HepG2 (cell line): Measurements from ENCODE around the gene ZNF628. TPM values are rescaled to one million over a fixed set of nuclear protein-coding genes. Genes with fewer than 3 reads are reported as not detected.

Experiments used
- GABPB1 ChIP-seq: IDR thresholded peaks from 2 replicates; pipeline ENCODE4 v1.6.1; 2016; ENCODE audit warnings: mild to moderate bottlenecking, missing genetic modification reagents, moderate library complexity, missing compliant biosample characterization
- GZF1 ChIP-seq: sonication (generic); formaldehyde crosslinking; IDR thresholded peaks from 2 replicates; pipeline ENCODE4 v1.5.1; 2020; ENCODE audit warnings: mild to moderate bottlenecking, missing genetic modification reagents
- HOXA5 ChIP-seq: sonication (generic); formaldehyde crosslinking; IDR thresholded peaks from 2 replicates; pipeline ENCODE4 v1.4.0; 2020; ENCODE audit warnings: missing genetic modification reagents
- HOXD1 ChIP-seq: sonication (generic); formaldehyde crosslinking; IDR thresholded peaks from 2 replicates; pipeline ENCODE4 v1.5.0; 2020; ENCODE audit warnings: missing genetic modification reagents
- JUN ChIP-seq: sonication (generic); formaldehyde crosslinking; IDR thresholded peaks from 2 replicates; pipeline ENCODE4 v1.4.0; 2020; ENCODE audit warnings: mild to moderate bottlenecking, missing genetic modification reagents
- LCORL ChIP-seq, 2 experiments: fragments of 450-650 bp in 1 of 2; sonication (generic) in 1 of 2; formaldehyde crosslinking in 1 of 2; IDR thresholded peaks; 2 replicates each; pipeline versions ENCODE4 v1.5.0 to v1.6.1; 2017 to 2020; ENCODE audit warnings: antibody characterized with exemption in 1 of 2, missing genetic modification reagents in 1 of 2
- MYNN ChIP-seq: sonication (generic); formaldehyde crosslinking; IDR thresholded peaks from 2 replicates; pipeline ENCODE4 v1.4.0; 2020; ENCODE audit warnings: mild to moderate bottlenecking, low read depth, missing genetic modification reagents
- NFE2 ChIP-seq: sonication (generic); formaldehyde crosslinking; IDR thresholded peaks from 2 replicates; pipeline ENCODE4 v1.4.0; 2020; ENCODE audit warnings: missing genetic modification reagents
- RAD21 ChIP-seq: fragments of 450-650 bp; formaldehyde crosslinking; IDR thresholded peaks from 2 replicates; pipeline ENCODE4 v1.5.0; 2020; ENCODE audit warnings: mild to moderate bottlenecking
- SMAD3 ChIP-seq: sonication (generic); formaldehyde crosslinking; IDR thresholded peaks from 2 replicates; pipeline ENCODE4 v1.4.0; 2020; ENCODE audit warnings: missing genetic modification reagents
- TBX3 ChIP-seq: fragments of 450-650 bp; IDR thresholded peaks from 2 replicates; pipeline ENCODE4 v1.6.1; 2017; ENCODE audit warnings: antibody characterized with exemption, mild to moderate bottlenecking, inconsistent platforms, borderline replicate concordance
- XRCC5 ChIP-seq: fragments of 200-400 bp; formaldehyde crosslinking; optimal IDR thresholded peaks from 2 replicates; pipeline ENCODE3; 2017; ENCODE audit warnings: mild to moderate bottlenecking, low read length
- ZNF10 ChIP-seq: sonication (generic); formaldehyde crosslinking; IDR thresholded peaks from 2 replicates; pipeline ENCODE4 v1.4.0; 2020; ENCODE audit warnings: mild to moderate bottlenecking, low read depth, missing genetic modification reagents, borderline replicate concordance
- ZNF180 ChIP-seq: sonication (generic); formaldehyde crosslinking; IDR thresholded peaks from 2 replicates; pipeline ENCODE4 v1.4.0; 2020; ENCODE audit warnings: low read depth, missing genetic modification reagents, borderline replicate concordance
- ZNF24 ChIP-seq: fragments of 450-650 bp; IDR thresholded peaks from 2 replicates; pipeline ENCODE4 v1.6.1; 2017; ENCODE audit warnings: antibody characterized with exemption, mild to moderate bottlenecking
- ZNF30 ChIP-seq: sonication (generic); formaldehyde crosslinking; IDR thresholded peaks from 2 replicates; pipeline ENCODE4 v1.5.0; 2020; ENCODE audit warnings: mild to moderate bottlenecking, missing genetic modification reagents
- ZNF605 ChIP-seq: sonication (generic); formaldehyde crosslinking; IDR thresholded peaks from 2 replicates; pipeline ENCODE4 v1.8.0; 2022; ENCODE audit warnings: mild to moderate bottlenecking, missing genetic modification reagents
- polyA plus RNA-seq, 8 experiments: library from polyadenylated mRNA; depleted of rRNA in 3 of 8; stranded (reverse) in 7 of 8; unstranded in 1 of 8; fragments of >200 nt; fragmentation: Illumina TruSeq in 4 of 8; extraction: Trizol in 4 of 8; gene quantifications; 2 replicates each; pipeline versions ENCODE4 v1.2.1 to v1.2.3, GENCODE V29; 2011 to 2016; ENCODE audit warnings: low read depth in 4 of 8, missing spikeins in 1 of 8, mixed read lengths in 1 of 8; ENCODE audit not compliant: insufficient read depth in 1 of 8
- total RNA-seq, 5 experiments: library from RNA; depleted of rRNA; stranded (reverse); fragments of >200 nt; fragmentation: Illumina TruSeq; extraction: Trizol; gene quantifications; 2 replicates each; pipeline ENCODE4 v1.2.3, GENCODE V29; 2016; ENCODE audit warnings: low read depth in 1 of 5
- TF ChIP-seq, protein P1 (sequence below): IDR thresholded peaks from 2 replicates; pipeline ENCODE4 v1.6.1; 2018; ENCODE audit warnings: missing genetic modification reagents
- TF ChIP-seq, protein P2 (sequence below): sonication (generic); formaldehyde crosslinking; IDR thresholded peaks from 2 replicates; pipeline ENCODE4 v1.5.0; 2020; ENCODE audit warnings: missing genetic modification reagents, mild to moderate bottlenecking, borderline replicate concordance
- TF ChIP-seq, protein P3 (sequence below): sonication (generic); formaldehyde crosslinking; IDR thresholded peaks from 2 replicates; pipeline ENCODE4 v1.4.0; 2020; ENCODE audit warnings: low read depth, mild to moderate bottlenecking, missing genetic modification reagents
- TF ChIP-seq, protein P4 (sequence below): sonication (generic); formaldehyde crosslinking; IDR thresholded peaks from 2 replicates; pipeline ENCODE4 v1.5.0; 2020; ENCODE audit warnings: missing genetic modification reagents
- TF ChIP-seq, protein P5 (sequence below): sonication (generic); formaldehyde crosslinking; IDR thresholded peaks from 2 replicates; pipeline ENCODE4 v1.8.1; 2023; ENCODE audit warnings: mild to moderate bottlenecking, missing genetic modification reagents, borderline replicate concordance
- TF ChIP-seq, protein P6 (sequence below): sonication (generic); formaldehyde crosslinking; IDR thresholded peaks from 2 replicates; pipeline ENCODE4 v1.8.1; 2023; ENCODE audit warnings: missing genetic modification reagents, mild to moderate bottlenecking, borderline replicate concordance
- TF ChIP-seq, protein P7 (sequence below): sonication (generic); formaldehyde crosslinking; IDR thresholded peaks from 2 replicates; pipeline ENCODE4 v1.8.1; 2023; ENCODE audit warnings: mild to moderate bottlenecking, missing genetic modification reagents

ZNF628 gene
- total and polyA plus RNA-seq, 2 of the 13 experiments (the other 11 are each of a cell fraction or from before 2014, with no cell fraction given) = 0.54 to 1.2 TPM

DNA sequence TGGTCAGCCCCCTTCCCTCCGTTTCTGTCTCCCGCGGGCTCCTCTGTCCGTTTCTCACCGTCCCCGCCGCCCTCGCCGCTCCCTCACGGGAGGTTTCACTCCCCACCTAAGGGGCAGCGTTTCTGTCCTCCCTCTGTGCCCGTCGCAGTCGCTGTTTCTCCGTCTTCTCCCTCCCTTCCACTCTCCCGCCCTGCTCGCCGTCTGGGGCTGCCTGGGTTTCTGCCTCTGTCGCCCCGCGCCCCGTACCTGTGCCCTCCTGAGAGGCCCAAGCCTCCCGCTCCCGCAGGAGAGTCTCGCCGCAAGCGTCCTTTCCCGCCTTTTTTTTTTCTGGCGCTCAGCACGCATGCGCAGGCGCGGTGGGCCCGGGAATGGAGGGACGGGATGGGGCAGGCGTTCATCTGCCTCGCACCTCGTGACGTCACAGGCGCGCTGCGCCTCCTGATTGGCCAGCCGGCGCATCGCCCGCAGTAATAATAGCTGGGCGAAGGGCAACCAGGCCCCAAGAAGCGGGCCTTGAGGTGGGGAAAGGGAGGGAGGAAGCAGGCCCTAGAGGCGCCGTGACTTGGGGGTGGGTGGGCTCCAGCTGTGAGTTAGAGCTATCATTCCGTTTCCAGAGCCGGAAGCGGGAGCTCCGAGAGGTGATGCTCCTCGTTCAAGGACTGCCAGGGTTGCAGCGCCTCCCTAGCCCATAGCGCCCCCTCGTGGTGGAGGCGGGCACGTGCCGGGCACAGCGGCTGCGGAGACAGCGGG is 27.3 kb downstream of the ZNF628 start (continued):
- TF ChIP-seq, protein P1, sequence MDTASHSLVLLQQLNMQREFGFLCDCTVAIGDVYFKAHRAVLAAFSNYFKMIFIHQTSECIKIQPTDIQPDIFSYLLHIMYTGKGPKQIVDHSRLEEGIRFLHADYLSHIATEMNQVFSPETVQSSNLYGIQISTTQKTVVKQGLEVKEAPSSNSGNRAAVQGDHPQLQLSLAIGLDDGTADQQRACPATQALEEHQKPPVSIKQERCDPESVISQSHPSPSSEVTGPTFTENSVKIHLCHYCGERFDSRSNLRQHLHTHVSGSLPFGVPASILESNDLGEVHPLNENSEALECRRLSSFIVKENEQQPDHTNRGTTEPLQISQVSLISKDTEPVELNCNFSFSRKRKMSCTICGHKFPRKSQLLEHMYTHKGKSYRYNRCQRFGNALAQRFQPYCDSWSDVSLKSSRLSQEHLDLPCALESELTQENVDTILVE (CRISPR knock-in tag) = peak; percentile 54; the same call in 1 of the 2 replicates
- no peak for TF ChIP-seq TBX3
- TF ChIP-seq, protein P2, sequence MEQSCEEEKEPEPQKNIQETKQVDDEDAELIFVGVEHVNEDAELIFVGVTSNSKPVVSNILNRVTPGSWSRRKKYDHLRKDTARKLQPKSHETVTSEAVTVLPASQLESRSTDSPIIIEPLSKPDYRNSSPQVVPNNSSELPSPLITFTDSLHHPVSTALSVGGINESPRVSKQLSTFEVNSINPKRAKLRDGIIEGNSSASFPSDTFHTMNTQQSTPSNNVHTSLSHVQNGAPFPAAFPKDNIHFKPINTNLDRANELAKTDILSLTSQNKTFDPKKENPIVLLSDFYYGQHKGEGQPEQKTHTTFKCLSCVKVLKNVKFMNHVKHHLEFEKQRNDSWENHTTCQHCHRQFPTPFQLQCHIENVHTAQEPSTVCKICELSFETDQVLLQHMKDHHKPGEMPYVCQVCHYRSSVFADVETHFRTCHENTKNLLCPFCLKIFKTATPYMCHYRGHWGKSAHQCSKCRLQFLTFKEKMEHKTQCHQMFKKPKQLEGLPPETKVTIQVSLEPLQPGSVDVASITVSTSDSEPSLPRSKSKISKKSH (CRISPR knock-in tag) = peak; percentile 82; the same call in 1 of the 2 replicates
- no peak for TF ChIP-seq ZNF180 (CRISPR knock-in tag)
- TF ChIP-seq NFE2 (CRISPR knock-in tag) = no peak
- 0 out of 2 replicates have a peak, but pooled peaks have one; percentile 53 for TF ChIP-seq GZF1 (CRISPR knock-in tag)
- TF ChIP-seq HOXD1 (CRISPR knock-in tag) = 0 out of 2 replicates have a peak, but pooled peaks have one; percentile 46
- TF ChIP-seq, protein P3, sequence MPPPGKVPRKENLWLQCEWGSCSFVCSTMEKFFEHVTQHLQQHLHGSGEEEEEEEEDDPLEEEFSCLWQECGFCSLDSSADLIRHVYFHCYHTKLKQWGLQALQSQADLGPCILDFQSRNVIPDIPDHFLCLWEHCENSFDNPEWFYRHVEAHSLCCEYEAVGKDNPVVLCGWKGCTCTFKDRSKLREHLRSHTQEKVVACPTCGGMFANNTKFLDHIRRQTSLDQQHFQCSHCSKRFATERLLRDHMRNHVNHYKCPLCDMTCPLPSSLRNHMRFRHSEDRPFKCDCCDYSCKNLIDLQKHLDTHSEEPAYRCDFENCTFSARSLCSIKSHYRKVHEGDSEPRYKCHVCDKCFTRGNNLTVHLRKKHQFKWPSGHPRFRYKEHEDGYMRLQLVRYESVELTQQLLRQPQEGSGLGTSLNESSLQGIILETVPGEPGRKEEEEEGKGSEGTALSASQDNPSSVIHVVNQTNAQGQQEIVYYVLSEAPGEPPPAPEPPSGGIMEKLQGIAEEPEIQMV (CRISPR knock-in tag) = no peak
- no peak for TF ChIP-seq JUN (CRISPR knock-in tag)
- TF ChIP-seq, protein P4, sequence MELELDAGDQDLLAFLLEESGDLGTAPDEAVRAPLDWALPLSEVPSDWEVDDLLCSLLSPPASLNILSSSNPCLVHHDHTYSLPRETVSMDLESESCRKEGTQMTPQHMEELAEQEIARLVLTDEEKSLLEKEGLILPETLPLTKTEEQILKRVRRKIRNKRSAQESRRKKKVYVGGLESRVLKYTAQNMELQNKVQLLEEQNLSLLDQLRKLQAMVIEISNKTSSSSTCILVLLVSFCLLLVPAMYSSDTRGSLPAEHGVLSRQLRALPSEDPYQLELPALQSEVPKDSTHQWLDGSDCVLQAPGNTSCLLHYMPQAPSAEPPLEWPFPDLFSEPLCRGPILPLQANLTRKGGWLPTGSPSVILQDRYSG (CRISPR knock-in tag) = no peak
- TF ChIP-seq GABPB1 (CRISPR knock-in tag) = peak; percentile 78
- no peak for TF ChIP-seq LCORL (IDR thresholded peaks at IDR 0.05)
- TF ChIP-seq LCORL (CRISPR knock-in tag; IDR thresholded peaks at IDR 0.05) = peak; percentile 60; the same call in 1 of the 2 replicates
- no peak for TF ChIP-seq ZNF30 (CRISPR knock-in tag)
- no peak for TF ChIP-seq MYNN (CRISPR knock-in tag)
- TF ChIP-seq, protein P5, sequence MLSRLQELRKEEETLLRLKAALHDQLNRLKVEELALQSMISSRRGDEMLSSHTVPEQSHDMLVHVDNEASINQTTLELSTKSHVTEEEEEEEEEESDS (CRISPR knock-in tag) = no peak
- 0 out of 2 replicates have a peak, but pooled peaks have one; percentile 40 for TF ChIP-seq HOXA5
- TF ChIP-seq ZNF10 (CRISPR knock-in tag) = no peak
- peak; percentile 22; the same call in 1 of the 2 replicates for TF ChIP-seq ZNF605 (CRISPR knock-in tag)
- TF ChIP-seq, protein P6, sequence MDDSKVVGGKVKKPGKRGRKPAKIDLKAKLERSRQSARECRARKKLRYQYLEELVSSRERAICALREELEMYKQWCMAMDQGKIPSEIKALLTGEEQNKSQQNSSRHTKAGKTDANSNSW (CRISPR knock-in tag) = no peak
- TF ChIP-seq, protein P7, sequence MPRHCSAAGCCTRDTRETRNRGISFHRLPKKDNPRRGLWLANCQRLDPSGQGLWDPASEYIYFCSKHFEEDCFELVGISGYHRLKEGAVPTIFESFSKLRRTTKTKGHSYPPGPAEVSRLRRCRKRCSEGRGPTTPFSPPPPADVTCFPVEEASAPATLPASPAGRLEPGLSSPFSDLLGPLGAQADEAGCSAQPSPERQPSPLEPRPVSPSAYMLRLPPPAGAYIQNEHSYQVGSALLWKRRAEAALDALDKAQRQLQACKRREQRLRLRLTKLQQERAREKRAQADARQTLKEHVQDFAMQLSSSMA (CRISPR knock-in tag) = no peak
- peak; percentile 47 for TF ChIP-seq XRCC5
- TF ChIP-seq SMAD3 (CRISPR knock-in tag) = peak; percentile 31; the same call in 1 of the 2 replicates
- TF ChIP-seq ZNF24 = no peak
- TF ChIP-seq RAD21 (CRISPR knock-in tag) = peak; percentile 96
